ENCODE measurements around the gene PCSK7. TPM values are rescaled to one million over a fixed set of nuclear protein-coding genes. Genes with fewer than 3 reads are reported as not detected.

PCSK7 gene
- total and polyA plus RNA-seq, 2 of the 8 experiments (the other 6 are each of a cell fraction or from before 2014, with no cell fraction given): 23.4 to 38.5 TPM

- Histone ChIP-seq H3K36me3 (ENCODE audit: control insufficient read depth in 2 of 4, insufficient read depth in 4 of 4, low read length in 3 of 4) (peaks cover 2 to 11% (median 4%) of the 10 kb centered on the region in 4 experiments; a peak in 3 of 8 replicates), H3K4ac (replicated peaks; ENCODE audit: insufficient read length, low read depth, low read length) (no peak overlapping the region), H2BK5ac (ENCODE audit: low read depth, low read length) (no peak overlapping the region), H2BK12ac (ENCODE audit: low read depth, low read length) (no peak overlapping the region), H3K79me1 (ENCODE audit: low read depth, low read length) (no peaks in the 10 kb centered on the region; the same call in 1 of the 2 replicates), H3K4me1 (replicated peaks in 1 of 4; ENCODE audit: control insufficient read depth in 3 of 4, insufficient read depth in 4 of 4, low read length in 3 of 4) (peaks cover 6 to 16% (median 12%) of the 10 kb centered on the region in 4 experiments), H4K20me1 (replicated peaks in 1 of 2; ENCODE audit: control insufficient read depth in 1 of 2, insufficient read depth in 2 of 2, low read length in 2 of 2) (peaks cover 0 to 3% of the 10 kb centered on the region in 2 experiments), H3K4me3 (ENCODE audit: extremely low read depth in 1 of 4, insufficient read depth in 2 of 4, low read depth in 3 of 4, low read length in 4 of 4) (no peak overlapping the region), H3K9me3 (ENCODE audit: insufficient read depth in 2 of 2, low read depth in 1 of 2, low read length in 1 of 2) (no peaks in the 10 kb centered on the region), H3K4me2 (ENCODE audit: insufficient read depth in 1 of 2, low read depth in 2 of 2, low read length in 2 of 2) (no peak overlapping the region), H2AK5ac (ENCODE audit: low read depth, low read length) (no peak overlapping the region), H3K23ac (ENCODE audit: insufficient read length) (no peak overlapping the region), H3K79me2 (ENCODE audit: control insufficient read depth in 1 of 2, insufficient read depth in 2 of 2, low read length in 2 of 2) (no peaks in the 10 kb centered on the region), H3K14ac (ENCODE audit: insufficient read length) (no peak overlapping the region), H3K23me2 (ENCODE audit: low read depth, low read length) (peaks cover 11% of the 10 kb centered on the region), H3K27me3 (replicated peaks in 1 of 4; ENCODE audit: control insufficient read depth in 3 of 4, extremely low read depth in 1 of 4, insufficient read depth in 3 of 4, low read length in 3 of 4) (no peaks in the 10 kb centered on the region), H2BK120ac (replicated peaks; ENCODE audit: low read depth, low read length) (no peak overlapping the region), H3K27ac (ENCODE audit: low read depth, low read length) (no peak overlapping the region), H3K56ac (replicated peaks; ENCODE audit: insufficient read length, low read depth, low read length) (no peak overlapping the region), H4K8ac (ENCODE audit: extremely low read depth, insufficient read depth, low read length) (no peak overlapping the region), H2BK20ac (ENCODE audit: low read length) (no peak overlapping the region), H4K91ac (replicated peaks; ENCODE audit: insufficient read length, low read length) (no peak overlapping the region), H2BK15ac (ENCODE audit: low read length) (no peak overlapping the region), H2AFZ (ENCODE audit: low read length) (no peak overlapping the region), H3K18ac (ENCODE audit: extremely low read depth, low read length) (no peak overlapping the region), H3K9ac (replicated peaks in 1 of 4; ENCODE audit: extremely low read depth in 1 of 4, low read depth in 3 of 4, low read length in 3 of 4) (no peak overlapping the region), H4K5ac (ENCODE audit: insufficient read length, low read depth, low read length) (no peak overlapping the region)
- TF ChIP-seq SUZ12 (IDR thresholded peaks at IDR 0.05; ENCODE audit: low read length) (no peak), POLR2A (IDR thresholded peaks at IDR 0.05; ENCODE audit: control extremely low read depth in 1 of 2, low read depth in 2 of 2, low read length in 2 of 2) (peak in 1 of 2 experiments; percentile 27; a peak in 1 of 3 replicates)
- 81% methylated on average over 1 of the region's 1 CpG; no CpG with 5 or more reads in 1 of the 2 experiments for WGBS, 2 experiments (ENCODE audit: extremely low coverage in 1 of 2, insufficient coverage in 1 of 2, insufficient read length in 1 of 2, insufficient replicate concordance in 2 of 2, low coverage in 1 of 2, low lambda C conversion rate in 2 of 2, missing lambda C conversion rate in 1 of 2)
- ChIA-PET CTCF (ENCODE audit: partially characterized antibody) (interaction anchor here (2.0 to 14.0 kb wide), 3 partner anchors 11 to 48 kb away, joined by 5 to 359 read pairs (median 249); partner anchors contain the start of genes PCSK7, RNF214 and TAGLN), POLR2A (ENCODE audit: partially characterized antibody) (interaction anchor here (1.2 to 4.6 kb wide), 5 partner anchors 9 to 51 kb away, joined by 3 to 18 read pairs (median 6); no protein-coding TSS in a partner anchor)
- FAIRE-seq (no peak), DNase-seq (ENCODE audit: low read depth in 1 of 2, low spot score in 2 of 2) (no peak)
Measured at GRCh38 chr11:117176186-117176585, 55.7 kb downstream of the PCSK7 start.

Measured in H1 (cell line).